Left lung (tissue), 10 donors: Measurements from ENCODE around the gene IRX1. TPM values are rescaled to one million over a fixed set of nuclear protein-coding genes. Genes with fewer than 3 reads are reported as not detected.

Experiments
- ATAC-seq: fragments of 200-7000 bp; cut with Tn5 transposase; one replicate; pipeline ENCODE4 v1.9.1; 2020; ENCODE audit warnings: moderate library complexity
- DNase-seq, 4 donors: peaks; one replicate each; pipeline ENCODE4 v3.0.0-alpha.2; 2013 to 2020
- H3K27ac ChIP-seq, 2 donors: fragments of 200-600 bp; sonication (generic) in 1 of 2; one replicate each; pipeline versions ENCODE4 v1.5.0 to v1.8.0; 2020 to 2021
- H3K27me3 ChIP-seq, 2 donors: fragments of 200-600 bp; sonication (generic) in 1 of 2; one replicate each; pipeline versions ENCODE4 v1.5.0 to v1.8.0; 2020 to 2021
- H3K36me3 ChIP-seq, 2 donors: fragments of 200-600 bp; sonication (generic) in 1 of 2; one replicate each; pipeline versions ENCODE4 v1.5.0 to v1.8.0; 2020 to 2021
- H3K4me1 ChIP-seq, 2 donors: fragments of 200-600 bp; one replicate each; pipeline ENCODE4 v1.8.0; 2021
- H3K4me3 ChIP-seq, 2 donors: fragments of 200-600 bp; sonication (generic) in 1 of 2; one replicate each; pipeline versions ENCODE4 v1.5.0 to v1.8.0; 2020 to 2021; ENCODE audit warnings: mild to moderate bottlenecking in 1 of 2
- H3K9me3 ChIP-seq, 2 donors: fragments of 200-600 bp; sonication (generic) in 1 of 2; one replicate each; pipeline versions ENCODE4 v1.5.0 to v1.8.0; 2020 to 2021
- intact Hi-C, 2 donors: fragments of 100-400 bp; cut with DNase I; formaldehyde crosslinking; loops; one replicate each; pipeline versions ENCODE4 v1.11.2 to v1.14.2; 2022
- polyA plus RNA-seq, 6 donors: library from polyadenylated mRNA; unstranded; fragments of 120-200 nt; gene quantifications; one replicate each; pipeline ENCODE4 v1.2.1, GENCODE V29; 2013; ENCODE audit not compliant: insufficient read length in 6 of 6
- total RNA-seq, 2 donors: library from RNA; stranded (reverse); fragmentation: NEBNext Ultra II Directional; extraction: Animal tissue kit (Norgen Biotek cat#: 25700); gene quantifications; one replicate each; pipeline ENCODE4 v1.2.1, GENCODE V29; 2021
- TF ChIP-seq, protein P1 (sequence below), 2 donors: fragments of 200-600 bp; sonication (generic) in 1 of 2; IDR thresholded peaks; one replicate each; pipeline versions ENCODE4 v1.5.0 to v1.8.0; 2021; ENCODE audit warnings: antibody characterized with exemption in 2 of 2
- donor health status: DM: no; HTN: yes; CAD: no.
- donor health status: DM: no; HTN: no; CAD: no.

The IRX1 gene
- total and polyA plus RNA-seq, 8 donors = 4.0 to 41.2 (median 34.0) TPM

DNA sequence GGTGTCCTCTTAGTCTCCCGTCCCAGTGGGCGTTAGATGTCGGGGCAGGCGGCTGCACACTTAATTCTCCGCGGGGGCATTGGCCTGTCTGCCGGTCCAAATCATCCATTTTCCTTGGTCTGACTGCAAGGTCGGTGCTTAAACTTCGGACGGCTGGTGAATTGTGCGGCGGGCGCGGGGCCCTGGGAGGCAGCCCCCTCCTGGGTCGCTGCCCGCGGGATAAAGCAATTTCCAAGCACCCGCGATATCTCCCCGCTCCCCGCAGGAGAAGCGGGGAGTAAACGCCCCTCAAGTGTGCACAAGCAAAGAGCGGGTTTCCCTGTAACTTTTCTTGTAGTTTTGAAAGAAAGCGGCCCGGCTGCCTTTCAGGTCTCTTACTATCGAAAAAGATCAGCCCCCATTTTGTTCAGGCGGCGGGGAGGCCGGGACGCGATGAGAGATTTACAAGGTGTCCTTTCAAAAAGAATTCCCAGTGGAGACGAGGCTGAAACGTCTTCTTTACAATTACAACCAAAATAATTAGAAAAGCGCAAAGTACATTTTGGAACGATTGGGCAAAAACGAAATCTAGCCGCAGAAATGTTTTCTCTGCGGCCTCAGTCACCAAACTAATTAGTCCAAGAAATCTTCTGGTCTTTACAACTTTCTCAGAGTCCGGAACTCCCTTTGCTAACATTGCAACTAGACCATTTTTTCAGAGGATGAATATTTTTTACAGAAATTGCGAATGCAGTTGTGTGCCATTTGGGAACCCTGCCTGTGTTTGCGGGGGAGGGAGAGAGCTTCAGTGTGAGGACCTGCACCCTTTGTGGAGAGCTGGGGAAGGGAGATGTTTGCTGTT is 1.8 kb downstream of the IRX1 start:
- no peak for DNase-seq
- H3K4me3 ChIP-seq = peak overlapping the region; percentile 29 to 36

DNA sequence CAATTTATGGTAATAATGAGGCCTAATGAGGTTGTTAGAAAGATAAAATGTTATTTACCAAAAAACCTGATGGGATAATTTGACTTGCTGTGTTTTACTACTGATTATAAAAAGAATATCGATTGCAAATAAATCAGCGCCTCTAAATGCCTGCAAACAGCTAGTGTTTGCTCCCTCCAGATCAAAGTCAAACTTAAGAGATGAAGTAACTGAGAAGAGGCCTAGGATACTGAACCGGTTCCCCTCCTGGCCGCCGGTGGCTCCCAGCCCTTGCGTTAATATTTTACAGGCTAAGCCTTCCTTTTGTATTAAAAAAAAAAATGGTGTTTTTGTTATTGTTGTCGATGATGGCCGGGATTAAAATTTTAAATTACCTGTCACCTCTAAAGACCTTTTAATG is 2.6 kb downstream of the IRX1 start:
- ATAC-seq (no peak), DNase-seq (no peak)
- Histone ChIP-seq H3K27ac (peak overlapping the region in 1 of 2 donors; percentile 56), H3K27me3 (peaks cover 89 to 100% of the 10 kb centered on the region in 2 donors), H3K4me1 (peaks cover 0 to 14% of the 10 kb centered on the region in 2 donors), H3K9me3 (no peaks in the 10 kb centered on the region), H3K4me3 (peak overlapping the region in 1 of 2 donors; percentile 13), H3K36me3 (no peaks in the 10 kb centered on the region)
- intact Hi-C loops = loop anchor here in 1 of 2 donors (5.0 kb wide), 1 partner anchor 846 kb away; the partner anchor contains the start of gene IRX2
- TF ChIP-seq, protein P1, sequence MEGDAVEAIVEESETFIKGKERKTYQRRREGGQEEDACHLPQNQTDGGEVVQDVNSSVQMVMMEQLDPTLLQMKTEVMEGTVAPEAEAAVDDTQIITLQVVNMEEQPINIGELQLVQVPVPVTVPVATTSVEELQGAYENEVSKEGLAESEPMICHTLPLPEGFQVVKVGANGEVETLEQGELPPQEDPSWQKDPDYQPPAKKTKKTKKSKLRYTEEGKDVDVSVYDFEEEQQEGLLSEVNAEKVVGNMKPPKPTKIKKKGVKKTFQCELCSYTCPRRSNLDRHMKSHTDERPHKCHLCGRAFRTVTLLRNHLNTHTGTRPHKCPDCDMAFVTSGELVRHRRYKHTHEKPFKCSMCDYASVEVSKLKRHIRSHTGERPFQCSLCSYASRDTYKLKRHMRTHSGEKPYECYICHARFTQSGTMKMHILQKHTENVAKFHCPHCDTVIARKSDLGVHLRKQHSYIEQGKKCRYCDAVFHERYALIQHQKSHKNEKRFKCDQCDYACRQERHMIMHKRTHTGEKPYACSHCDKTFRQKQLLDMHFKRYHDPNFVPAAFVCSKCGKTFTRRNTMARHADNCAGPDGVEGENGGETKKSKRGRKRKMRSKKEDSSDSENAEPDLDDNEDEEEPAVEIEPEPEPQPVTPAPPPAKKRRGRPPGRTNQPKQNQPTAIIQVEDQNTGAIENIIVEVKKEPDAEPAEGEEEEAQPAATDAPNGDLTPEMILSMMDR (IDR thresholded peaks at IDR 0.05) = no peak

More for the DNA sequence above, 1.8 kb downstream of the IRX1 start:
- TF ChIP-seq, protein P1 (IDR thresholded peaks at IDR 0.05) = no peak
- intact Hi-C loops = loop anchor here in 1 of 2 donors (5.0 kb wide), 1 partner anchor 845 kb away; the partner anchor contains the start of gene IRX2
- Histone ChIP-seq H3K9me3 (no peaks in the 10 kb centered on the region), H3K4me1 (peaks cover 0 to 14% of the 10 kb centered on the region in 2 donors), H3K27ac (peak overlapping the region in 1 of 2 donors; percentile 56), H3K27me3 (peaks cover 90 to 100% of the 10 kb centered on the region in 2 donors), H3K36me3 (no peaks in the 10 kb centered on the region)
- no peak for ATAC-seq

DNA sequence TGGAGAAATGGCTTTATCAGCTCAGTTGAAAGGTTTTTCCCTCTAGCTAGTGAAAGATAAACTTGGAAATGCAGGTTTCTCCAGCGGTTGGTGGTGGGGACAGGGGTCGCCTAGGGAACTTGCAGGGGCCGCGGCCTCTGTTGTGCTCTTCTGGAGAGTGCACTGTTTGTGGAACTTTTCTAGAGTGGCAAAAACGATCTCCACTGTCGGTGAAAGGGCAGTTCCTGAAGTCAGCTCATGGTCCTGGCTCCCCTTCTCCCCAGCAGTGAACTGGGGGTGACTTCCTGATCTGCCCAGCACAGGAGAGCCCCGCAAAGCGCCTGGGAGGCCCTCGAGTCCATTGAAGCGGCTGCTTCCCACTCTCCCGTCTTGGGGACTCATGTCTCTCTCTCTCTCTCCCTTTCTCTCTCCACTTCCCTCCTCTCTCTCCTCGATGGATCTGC is 3.2 kb downstream of the IRX1 start:
- Histone ChIP-seq H3K36me3 (no peaks in the 10 kb centered on the region), H3K4me3 (peak overlapping the region in 1 of 2 donors; percentile 13), H3K27me3 (peaks cover 88 to 100% of the 10 kb centered on the region in 2 donors), H3K4me1 (peaks cover 0 to 14% of the 10 kb centered on the region in 2 donors), H3K27ac (peak overlapping the region in 1 of 2 donors; percentile 56), H3K9me3 (no peaks in the 10 kb centered on the region)
- intact Hi-C loops = loop anchor here in 1 of 2 donors (5.0 kb wide), 1 partner anchor 846 kb away; the partner anchor contains the start of gene IRX2
- ATAC-seq (peak; percentile 1), DNase-seq (no peak)
- TF ChIP-seq, protein P1 (IDR thresholded peaks at IDR 0.05) = no peak

DNA sequence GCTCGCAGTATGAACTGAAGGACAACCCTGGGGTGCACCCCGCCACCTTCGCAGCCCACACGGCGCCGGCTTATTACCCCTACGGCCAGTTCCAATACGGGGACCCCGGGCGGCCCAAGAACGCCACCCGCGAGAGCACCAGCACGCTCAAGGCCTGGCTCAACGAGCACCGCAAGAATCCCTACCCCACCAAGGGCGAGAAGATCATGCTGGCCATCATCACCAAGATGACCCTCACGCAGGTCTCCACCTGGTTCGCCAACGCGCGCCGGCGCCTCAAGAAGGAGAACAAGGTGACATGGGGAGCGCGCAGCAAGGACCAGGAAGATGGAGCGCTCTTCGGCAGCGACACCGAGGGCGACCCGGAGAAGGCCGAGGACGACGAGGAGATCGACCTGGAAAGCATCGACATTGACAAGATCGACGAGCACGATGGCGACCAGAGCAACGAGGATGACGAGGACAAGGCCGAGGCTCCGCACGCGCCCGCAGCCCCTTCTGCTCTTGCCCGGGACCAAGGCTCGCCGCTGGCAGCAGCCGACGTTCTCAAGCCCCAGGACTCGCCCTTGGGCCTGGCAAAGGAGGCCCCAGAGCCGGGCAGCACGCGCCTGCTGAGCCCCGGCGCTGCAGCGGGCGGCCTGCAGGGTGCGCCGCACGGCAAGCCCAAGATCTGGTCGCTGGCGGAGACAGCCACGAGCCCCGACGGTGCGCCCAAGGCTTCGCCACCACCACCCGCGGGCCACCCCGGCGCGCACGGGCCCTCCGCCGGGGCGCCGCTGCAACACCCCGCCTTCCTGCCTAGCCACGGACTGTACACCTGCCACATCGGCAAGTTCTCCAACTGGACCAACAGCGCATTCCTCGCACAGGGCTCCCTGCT is 3.8 kb downstream of the IRX1 start:
- TF ChIP-seq, protein P1 (IDR thresholded peaks at IDR 0.05) = no peak
- peak in 1 of 4 donors; percentile 76 for DNase-seq

More for the DNA sequence above, 3.8 kb downstream of the IRX1 start:
- Histone ChIP-seq H3K27ac (no peak overlapping the region), H3K4me1 (peaks cover 0 to 9% of the 10 kb centered on the region in 2 donors), H3K4me3 (no peak overlapping the region), H3K27me3 (peaks cover 82 to 100% of the 10 kb centered on the region in 2 donors), H3K36me3 (no peaks in the 10 kb centered on the region), H3K9me3 (no peaks in the 10 kb centered on the region)
- peak; percentile 46 for ATAC-seq
- intact Hi-C loops = loop anchor here in 1 of 2 donors (5.0 kb wide), 1 partner anchor 847 kb away; the partner anchor contains the start of gene IRX2
